ENCODE measurements around the gene FSCN2. TPM values are rescaled to one million over a fixed set of nuclear protein-coding genes. Genes with fewer than 3 reads are reported as not detected.
A peak's percentile ranks its signal among the peaks of the same experiment; 100 is the strongest.

The FSCN2 gene
- total RNA-seq, 4 donors from 2014 or later: 1.1 to 2.3 (median 1.8) TPM; not detected in 1

DNA sequence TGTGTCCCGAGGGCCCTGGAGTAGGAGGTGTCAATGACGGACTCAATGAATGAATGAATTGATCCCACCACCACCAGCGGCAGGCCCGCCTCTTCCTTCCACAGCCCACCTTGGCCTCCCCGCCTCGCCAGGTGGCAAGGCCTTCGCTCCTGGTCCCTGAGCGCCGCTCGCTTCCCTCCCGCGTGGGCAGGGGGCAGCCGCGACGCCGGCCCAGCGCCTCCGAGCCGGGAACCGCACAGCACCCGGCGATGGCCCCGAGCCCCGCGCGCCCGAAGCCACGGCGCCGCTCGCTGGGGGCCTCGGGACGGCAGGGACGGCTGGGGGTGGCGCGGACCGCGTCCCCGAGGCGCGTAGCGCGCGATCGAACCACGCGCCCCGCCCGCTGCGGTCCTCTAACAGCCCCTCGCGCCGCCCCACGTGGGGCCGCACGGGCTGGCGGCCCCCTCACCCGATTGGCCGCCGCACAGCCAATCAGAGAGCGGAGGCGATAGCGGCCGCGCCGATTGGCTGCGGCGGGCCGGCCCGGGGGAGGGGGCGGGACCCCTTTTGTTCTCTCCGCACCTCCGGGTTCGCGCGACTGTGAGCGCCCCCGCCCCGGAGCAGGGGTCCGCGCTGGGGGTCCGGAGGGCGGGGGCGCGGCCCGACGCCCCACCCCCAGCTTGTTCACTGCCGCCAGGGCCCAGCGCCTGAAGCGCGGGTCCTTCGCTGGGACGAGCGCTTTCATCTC is 46.9 kb upstream of the FSCN2 start:
- H3K27me3 ChIP-seq: peaks cover 0 to 31% (median 0%) of the 10 kb centered on the region in 4 donors
- peak overlapping the region; percentile 29 to 72 (median 44) for H3K4me3 ChIP-seq
- WGBS, 2 donors: 40 to 43% methylated on average over 2 to 3 of the region's 94 CpGs

DNA sequence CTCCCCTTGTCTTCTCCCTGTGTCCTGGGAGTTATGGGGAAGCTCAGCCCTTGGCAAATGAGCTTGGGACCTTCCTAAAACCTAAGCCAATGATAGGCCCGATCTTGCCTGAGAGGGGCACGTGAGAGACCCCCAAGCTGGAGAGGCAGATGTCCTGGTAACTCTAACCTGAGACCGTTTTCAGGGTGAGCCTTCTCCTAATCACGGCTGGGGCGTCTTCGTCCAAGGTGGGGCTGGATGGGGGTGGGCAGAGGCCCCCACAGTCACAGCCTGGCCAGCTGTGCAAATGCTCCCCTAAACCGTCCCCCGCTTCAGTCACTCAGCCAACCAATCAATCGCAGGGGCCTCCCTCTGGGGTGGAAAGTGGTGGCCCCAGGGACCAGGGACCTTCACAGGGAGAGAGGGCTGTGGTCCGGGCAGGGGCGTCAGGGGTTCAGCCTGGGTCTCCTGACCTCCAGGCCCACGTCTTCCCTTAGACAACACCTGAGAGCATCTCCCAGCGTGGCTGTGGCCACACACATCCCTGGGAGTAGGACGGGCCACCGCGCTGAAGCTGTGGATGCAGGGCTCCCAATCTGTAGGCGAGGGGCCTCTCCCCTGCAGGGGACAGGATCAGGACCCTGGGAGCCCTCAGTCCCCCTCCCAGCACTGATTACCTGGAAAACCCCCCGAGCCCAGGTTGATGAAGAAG is 46.2 kb upstream of the FSCN2 start:
- DNase-seq: no peak
- Histone ChIP-seq H3K9me3 (no peaks in the 10 kb centered on the region), H3K36me3 (no peaks in the 10 kb centered on the region), H3K27ac (no peak overlapping the region), H3K4me3 (peak overlapping the region; percentile 29 to 72 (median 44)), H3K27me3 (peaks cover 0 to 31% (median 0%) of the 10 kb centered on the region in 4 donors), H3K4me1 (peaks cover 35 to 54% (median 39%) of the 10 kb centered on the region in 3 donors)
- no peak for TF ChIP-seq POLR2A (IDR thresholded peaks at IDR 0.05)
- TF ChIP-seq, protein P1, sequence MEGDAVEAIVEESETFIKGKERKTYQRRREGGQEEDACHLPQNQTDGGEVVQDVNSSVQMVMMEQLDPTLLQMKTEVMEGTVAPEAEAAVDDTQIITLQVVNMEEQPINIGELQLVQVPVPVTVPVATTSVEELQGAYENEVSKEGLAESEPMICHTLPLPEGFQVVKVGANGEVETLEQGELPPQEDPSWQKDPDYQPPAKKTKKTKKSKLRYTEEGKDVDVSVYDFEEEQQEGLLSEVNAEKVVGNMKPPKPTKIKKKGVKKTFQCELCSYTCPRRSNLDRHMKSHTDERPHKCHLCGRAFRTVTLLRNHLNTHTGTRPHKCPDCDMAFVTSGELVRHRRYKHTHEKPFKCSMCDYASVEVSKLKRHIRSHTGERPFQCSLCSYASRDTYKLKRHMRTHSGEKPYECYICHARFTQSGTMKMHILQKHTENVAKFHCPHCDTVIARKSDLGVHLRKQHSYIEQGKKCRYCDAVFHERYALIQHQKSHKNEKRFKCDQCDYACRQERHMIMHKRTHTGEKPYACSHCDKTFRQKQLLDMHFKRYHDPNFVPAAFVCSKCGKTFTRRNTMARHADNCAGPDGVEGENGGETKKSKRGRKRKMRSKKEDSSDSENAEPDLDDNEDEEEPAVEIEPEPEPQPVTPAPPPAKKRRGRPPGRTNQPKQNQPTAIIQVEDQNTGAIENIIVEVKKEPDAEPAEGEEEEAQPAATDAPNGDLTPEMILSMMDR (IDR thresholded peaks at IDR 0.05): no peak
- intact Hi-C loops (cut with DNase I): loop anchor here (5.0 to 10.0 kb wide), 3 partner anchors 80 to 230 kb away; partner anchors contain the start of gene SLC38A10
- 59% methylated on average over 7 of the region's 18 CpGs; no CpG with 5 or more reads in 1 of the 2 donors for WGBS, 2 donors

More for the DNA sequence above, 46.9 kb upstream of the FSCN2 start:
- H3K4me1 ChIP-seq: peaks cover 35 to 53% (median 39%) of the 10 kb centered on the region in 3 donors
- H3K27ac ChIP-seq: no peak overlapping the region
- H3K9me3 ChIP-seq: no peaks in the 10 kb centered on the region
- H3K36me3 ChIP-seq: no peaks in the 10 kb centered on the region
- TF ChIP-seq, protein P1 (IDR thresholded peaks at IDR 0.05): no peak
- TF ChIP-seq POLR2A (IDR thresholded peaks at IDR 0.05): no peak
- intact Hi-C loops (cut with DNase I): loop anchor here (5.0 to 10.0 kb wide), 3 partner anchors 79 to 229 kb away; partner anchors contain the start of gene SLC38A10
- DNase-seq: no peak

DNA sequence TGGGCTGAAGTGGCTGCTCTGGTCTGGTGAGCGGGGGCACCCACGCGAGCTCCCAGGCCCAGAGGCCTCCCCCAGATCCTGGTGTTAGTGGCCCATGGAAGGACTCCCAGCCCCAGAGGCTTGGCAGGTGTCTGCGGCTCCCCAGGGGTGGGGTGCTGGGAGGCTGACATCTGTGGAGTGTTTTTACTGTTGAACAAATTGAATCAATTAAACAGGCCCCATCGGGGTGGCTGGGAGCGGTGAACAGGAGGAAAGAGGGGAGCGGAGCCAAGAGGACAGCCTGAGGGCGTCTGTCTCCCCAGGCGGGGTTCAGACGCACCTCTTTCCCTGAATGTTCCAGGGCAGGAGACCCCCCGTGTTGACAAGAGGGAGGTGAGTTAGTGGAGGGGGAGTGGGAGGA is 45.5 kb upstream of the FSCN2 start:
- no peak overlapping the region for H3K27ac ChIP-seq
- no peaks in the 10 kb centered on the region for H3K36me3 ChIP-seq
- TF ChIP-seq, protein P1 (IDR thresholded peaks at IDR 0.05): no peak
- no peak for TF ChIP-seq POLR2A (IDR thresholded peaks at IDR 0.05)
- H3K4me3 ChIP-seq: no peak overlapping the region
- no peaks in the 10 kb centered on the region for H3K9me3 ChIP-seq
- H3K27me3 ChIP-seq: peaks cover 0 to 31% (median 0%) of the 10 kb centered on the region in 4 donors
- intact Hi-C loops (cut with DNase I): loop anchor here (5.0 to 10.0 kb wide), 3 partner anchors 80 to 230 kb away; partner anchors contain the start of gene SLC38A10
- H3K4me1 ChIP-seq: peaks cover 39 to 61% (median 42%) of the 10 kb centered on the region in 3 donors
- WGBS, 2 donors: 50 to 58% methylated on average over 6 to 10 of the region's 11 CpGs
- DNase-seq: no peak

DNA sequence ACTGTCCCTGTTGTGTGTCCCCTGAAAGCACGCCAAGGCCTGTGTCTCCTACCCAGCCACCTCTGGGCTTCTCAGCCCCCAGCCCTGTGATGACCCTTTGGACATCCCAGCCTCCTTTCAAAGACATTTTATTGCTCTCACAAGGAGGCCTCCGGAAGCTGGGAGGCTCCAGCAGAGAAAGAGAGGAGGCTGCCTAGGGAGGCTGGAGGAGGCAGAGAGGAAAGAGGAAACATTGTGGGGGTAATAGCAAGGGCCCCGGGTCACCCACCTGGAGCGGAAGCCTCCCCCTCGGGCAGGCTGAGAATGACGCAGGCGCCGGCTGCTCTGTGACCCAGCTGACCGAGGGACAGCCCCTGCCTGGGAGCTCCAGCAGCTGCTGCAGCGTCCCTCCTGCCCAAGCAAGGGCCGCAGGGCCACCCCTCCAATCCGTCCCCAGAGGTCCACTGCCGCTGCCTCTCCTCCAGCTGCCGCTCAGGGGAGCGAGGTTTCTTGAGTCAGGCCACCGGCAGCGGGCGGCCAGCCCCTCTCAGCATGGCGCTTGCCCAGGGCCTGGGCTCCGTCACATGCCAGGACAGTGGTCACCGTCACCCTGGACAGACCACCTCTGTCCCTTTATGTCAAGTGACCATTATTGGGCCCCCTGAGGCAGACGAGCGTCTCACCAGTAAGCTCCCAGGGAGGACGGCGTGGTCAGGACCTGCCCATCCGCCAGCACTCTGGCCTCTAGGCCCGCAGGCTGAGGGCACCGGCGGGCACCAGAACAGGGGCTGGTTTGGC is 44.9 kb upstream of the FSCN2 start:
- Histone ChIP-seq H3K36me3 (no peaks in the 10 kb centered on the region), H3K27ac (peak overlapping the region in 2 of 4 donors; percentile 5 to 17), H3K27me3 (peaks cover 0 to 31% (median 0%) of the 10 kb centered on the region in 4 donors), H3K9me3 (no peaks in the 10 kb centered on the region), H3K4me3 (peak overlapping the region; percentile 21 to 68 (median 36)), H3K4me1 (peaks cover 42 to 67% (median 46%) of the 10 kb centered on the region in 3 donors)
- DNase-seq: no peak
- TF ChIP-seq, protein P1 (IDR thresholded peaks at IDR 0.05): no peak
- TF ChIP-seq POLR2A (IDR thresholded peaks at IDR 0.05): no peak
- intact Hi-C loops (cut with DNase I): loop anchor here (5.0 to 10.0 kb wide), 3 partner anchors 81 to 231 kb away; partner anchors contain the start of gene SLC38A10
- 57 to 68% methylated on average over 7 to 20 of the region's 29 CpGs for WGBS, 2 donors

Data from esophagus squamous epithelium (tissue), 5 donors.